ENCODE measurements around the gene PRPSAP1.
"Not testable (repeated sequence)": the region's sequence is repeated elsewhere in the genome, so short reads cannot be mapped to it uniquely, and the experiment has no call there.

Gene PRPSAP1

GRCh38 chr17:76267581-76268001 is 86.1 kb downstream of the PRPSAP1 start:
- H3K4me3 ChIP-seq (ENCODE audit: low read depth, low read length); H3K9ac ChIP-seq (ENCODE audit: low read depth, low read length): not testable (repeated sequence)
- peak overlapping the region; percentile 31 for H3K27ac ChIP-seq (ENCODE audit: low read depth, low read length)

DNA sequence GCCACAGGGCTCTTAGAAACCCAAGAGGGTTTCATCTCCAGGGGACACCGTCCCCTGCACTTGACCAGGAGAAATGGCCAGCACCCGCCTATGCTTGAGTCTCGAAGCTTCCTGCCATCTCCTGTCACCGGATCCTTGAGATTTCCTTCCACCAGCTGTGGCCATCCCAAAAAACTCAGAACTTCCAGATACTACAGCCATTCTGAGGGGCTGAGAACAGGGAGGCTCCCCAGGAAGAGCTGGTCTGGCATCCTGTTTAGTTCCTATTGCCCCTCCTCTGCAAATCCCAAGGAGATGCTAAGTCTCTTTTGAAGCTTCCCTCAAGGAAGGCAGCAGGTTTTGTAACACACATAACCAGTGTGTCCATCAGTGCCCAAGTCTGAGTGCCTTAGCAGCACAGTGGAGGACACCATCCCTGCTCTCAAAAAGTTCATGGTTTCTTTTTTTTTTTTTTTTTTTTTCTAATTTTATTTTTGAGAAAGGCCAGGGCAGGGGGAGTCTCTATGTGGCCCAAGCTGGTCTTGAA is 86.6 kb downstream of the PRPSAP1 start:
- peaks cover 33% of the 10 kb centered on the region for H3K4me1 ChIP-seq (ENCODE audit: control insufficient read depth, insufficient read depth, low read length)
- no peak overlapping the region for H3K9ac ChIP-seq (ENCODE audit: low read depth, low read length)
- 0 out of 2 replicates have a peak, but pooled peaks cover 3% of the 10 kb centered on the region for H3K36me3 ChIP-seq (ENCODE audit: control insufficient read depth, insufficient read depth, low read length)
- H3K9me3 ChIP-seq (ENCODE audit: control insufficient read depth, insufficient read depth, low read length) = no peaks in the 10 kb centered on the region
- H3K4me3 ChIP-seq (ENCODE audit: low read depth, low read length) = peak overlapping the region; percentile 84; the same call in 1 of the 2 replicates
- no peaks in the 10 kb centered on the region for H3K27me3 ChIP-seq (ENCODE audit: control insufficient read depth, insufficient read depth, low read length)
- peak overlapping the region; percentile 81 for H3K27ac ChIP-seq (ENCODE audit: low read depth, low read length)

More at GRCh38 chr17:76267581-76268001, 86.1 kb downstream of the PRPSAP1 start:
- H3K27me3 ChIP-seq (ENCODE audit: control insufficient read depth, insufficient read depth, low read length); H3K9me3 ChIP-seq (ENCODE audit: control insufficient read depth, insufficient read depth, low read length); H3K36me3 ChIP-seq (ENCODE audit: control insufficient read depth, insufficient read depth, low read length): not testable (repeated sequence)
- H3K4me1 ChIP-seq (ENCODE audit: control insufficient read depth, insufficient read depth, low read length) = peaks cover 33% of the 10 kb centered on the region

GRCh38 chr17:76266244-76266938 is 87.3 kb downstream of the PRPSAP1 start:
- H3K27ac ChIP-seq (ENCODE audit: low read depth, low read length) = peak overlapping the region; percentile 81
- peaks cover 32% of the 10 kb centered on the region for H3K4me1 ChIP-seq (ENCODE audit: control insufficient read depth, insufficient read depth, low read length)
- H3K27me3 ChIP-seq (ENCODE audit: control insufficient read depth, insufficient read depth, low read length) = no peaks in the 10 kb centered on the region
- H3K9me3 ChIP-seq (ENCODE audit: control insufficient read depth, insufficient read depth, low read length) = no peaks in the 10 kb centered on the region
- H3K9ac ChIP-seq (ENCODE audit: low read depth, low read length) = peak overlapping the region; percentile 48; the same call in 1 of the 2 replicates
- H3K4me3 ChIP-seq (ENCODE audit: low read depth, low read length) = peak overlapping the region; percentile 84
- H3K36me3 ChIP-seq (ENCODE audit: control insufficient read depth, insufficient read depth, low read length) = 0 out of 2 replicates have a peak, but pooled peaks cover 3% of the 10 kb centered on the region

GRCh38 chr17:76265624-76266243 is 88.0 kb downstream of the PRPSAP1 start:
- Histone ChIP-seq H3K4me1 (ENCODE audit: control insufficient read depth, insufficient read depth, low read length) (peaks cover 32% of the 10 kb centered on the region), H3K9ac (ENCODE audit: low read depth, low read length) (peak overlapping the region; percentile 50; the same call in 1 of the 2 replicates), H3K9me3 (ENCODE audit: control insufficient read depth, insufficient read depth, low read length) (no peaks in the 10 kb centered on the region), H3K27ac (ENCODE audit: low read depth, low read length) (peak overlapping the region; percentile 81), H3K4me3 (ENCODE audit: low read depth, low read length) (peak overlapping the region; percentile 84), H3K27me3 (ENCODE audit: control insufficient read depth, insufficient read depth, low read length) (no peaks in the 10 kb centered on the region), H3K36me3 (ENCODE audit: control insufficient read depth, insufficient read depth, low read length) (0 out of 2 replicates have a peak, but pooled peaks cover under 1% of the 10 kb centered on the region)

- no peaks in the 10 kb centered on the region for H3K36me3 ChIP-seq (ENCODE audit: control insufficient read depth, insufficient read depth, low read length)
- H3K4me3 ChIP-seq (ENCODE audit: low read depth, low read length) = peak within 1 kb of the TSS; percentile 84
- H3K9ac ChIP-seq (ENCODE audit: low read depth, low read length) = peak within 1 kb of the TSS; percentile 50; the same call in 1 of the 2 replicates
- peak within 1 kb of the TSS; percentile 81 for H3K27ac ChIP-seq (ENCODE audit: low read depth, low read length)
- no peaks in the 10 kb centered on the region for H3K9me3 ChIP-seq (ENCODE audit: control insufficient read depth, insufficient read depth, low read length)
- H3K27me3 ChIP-seq (ENCODE audit: control insufficient read depth, insufficient read depth, low read length) = no peaks in the 10 kb centered on the region
- H3K4me1 ChIP-seq (ENCODE audit: control insufficient read depth, insufficient read depth, low read length) = peaks cover 32% of the 10 kb centered on the region
Observed at GRCh38 chr17:76264755-76265623, 88.7 kb downstream of the PRPSAP1 start, which contains the start of gene UBALD2. Gene UBALD2, plus strand, starts transcription at chr17:76265348. Its CDS starts 158 bp downstream, at chr17:76265506.

- Histone ChIP-seq H3K4me3 (ENCODE audit: low read depth, low read length) (peak overlapping the region; percentile 26; the same call in 1 of the 2 replicates), H3K27ac (ENCODE audit: low read depth, low read length) (peak overlapping the region; percentile 69), H3K27me3 (ENCODE audit: control insufficient read depth, insufficient read depth, low read length) (no peaks in the 10 kb centered on the region), H3K4me1 (ENCODE audit: control insufficient read depth, insufficient read depth, low read length) (peaks cover 33% of the 10 kb centered on the region), H3K36me3 (ENCODE audit: control insufficient read depth, insufficient read depth, low read length) (no peaks in the 10 kb centered on the region), H3K9me3 (ENCODE audit: control insufficient read depth, insufficient read depth, low read length) (no peaks in the 10 kb centered on the region), H3K9ac (ENCODE audit: low read depth, low read length) (no peak overlapping the region)
Observed at GRCh38 chr17:76264425-76264754, 89.3 kb downstream of the PRPSAP1 start.

DNA sequence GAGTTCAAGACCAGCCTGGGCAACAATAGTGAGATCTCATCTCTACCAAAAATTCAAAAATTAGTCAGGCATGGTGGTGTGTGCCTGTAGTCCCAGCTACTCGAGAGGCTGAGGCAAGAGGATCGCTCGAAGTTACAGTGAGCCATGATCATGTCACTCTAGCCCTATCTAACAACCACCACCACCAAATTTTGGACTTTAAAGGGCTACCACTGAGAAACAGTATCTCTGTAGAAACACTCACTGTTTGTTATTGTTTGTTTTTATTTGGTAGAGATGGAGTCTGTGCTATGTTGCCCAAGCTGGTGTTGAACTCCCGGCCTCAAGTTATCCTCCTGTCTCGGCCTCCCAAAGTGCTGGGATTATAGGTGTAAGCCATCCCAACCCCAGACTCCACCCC is 89.8 kb downstream of the PRPSAP1 start:
- Histone ChIP-seq H3K9ac (ENCODE audit: low read depth, low read length) (no peak overlapping the region), H3K27ac (ENCODE audit: low read depth, low read length) (no peak overlapping the region), H3K36me3 (ENCODE audit: control insufficient read depth, insufficient read depth, low read length) (no peaks in the 10 kb centered on the region), H3K27me3 (ENCODE audit: control insufficient read depth, insufficient read depth, low read length) (no peaks in the 10 kb centered on the region), H3K4me1 (ENCODE audit: control insufficient read depth, insufficient read depth, low read length) (peaks cover 31% of the 10 kb centered on the region), H3K4me3 (ENCODE audit: low read depth, low read length) (no peak overlapping the region), H3K9me3 (ENCODE audit: control insufficient read depth, insufficient read depth, low read length) (no peaks in the 10 kb centered on the region)

- Histone ChIP-seq H3K9me3 (ENCODE audit: control insufficient read depth, insufficient read depth, low read length) (no peaks in the 10 kb centered on the region), H3K27me3 (ENCODE audit: control insufficient read depth, insufficient read depth, low read length) (no peaks in the 10 kb centered on the region), H3K9ac (ENCODE audit: low read depth, low read length) (no peak overlapping the region), H3K36me3 (ENCODE audit: control insufficient read depth, insufficient read depth, low read length) (no peaks in the 10 kb centered on the region), H3K4me1 (ENCODE audit: control insufficient read depth, insufficient read depth, low read length) (peaks cover 27% of the 10 kb centered on the region), H3K27ac (ENCODE audit: low read depth, low read length) (no peak overlapping the region), H3K4me3 (ENCODE audit: low read depth, low read length) (no peak overlapping the region)
Observed at GRCh38 chr17:76262732-76263344, 90.9 kb downstream of the PRPSAP1 start.

DNA sequence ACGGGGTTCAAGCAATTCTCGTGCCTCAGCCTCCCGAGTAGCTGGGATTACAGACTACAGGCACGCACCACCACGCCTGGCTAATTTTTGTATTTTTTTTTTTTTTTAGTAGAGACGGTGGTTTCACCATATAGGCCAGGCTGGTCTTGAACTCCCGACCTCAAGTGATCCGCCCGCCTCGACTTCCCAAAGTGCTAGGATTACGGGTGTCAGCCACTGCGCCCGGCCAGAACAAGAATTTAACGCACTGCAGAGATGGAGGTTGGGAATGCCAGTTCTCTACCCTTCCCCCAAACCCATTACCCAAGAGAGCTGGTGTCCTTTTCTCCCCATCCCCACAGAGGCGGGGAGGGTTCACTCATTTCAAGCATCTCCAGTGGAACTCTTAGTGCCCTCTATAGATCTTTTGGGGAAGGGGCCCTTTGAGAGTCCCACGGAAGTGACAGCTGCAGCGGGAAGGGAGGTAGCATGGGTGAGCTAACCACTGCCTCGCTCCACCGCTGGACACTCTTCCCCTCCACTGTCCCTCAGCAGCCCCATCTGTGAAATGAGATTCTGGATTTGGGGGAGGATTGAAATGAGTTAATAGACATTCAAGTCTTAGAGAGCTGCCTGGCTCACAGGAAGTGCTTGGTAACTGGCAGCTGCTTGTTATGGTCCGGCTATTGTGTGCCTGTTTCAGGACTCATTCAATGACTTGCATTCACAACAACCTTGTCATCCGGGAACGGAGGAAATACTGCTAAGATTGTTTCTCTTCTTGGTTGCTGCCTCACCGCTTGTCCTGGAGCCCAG is 92.1 kb downstream of the PRPSAP1 start:
- no peak overlapping the region for H3K27ac ChIP-seq (ENCODE audit: low read depth, low read length)
- peaks cover 20% of the 10 kb centered on the region for H3K4me1 ChIP-seq (ENCODE audit: control insufficient read depth, insufficient read depth, low read length)
- H3K4me3 ChIP-seq (ENCODE audit: low read depth, low read length) = no peak overlapping the region
- no peak overlapping the region for H3K9ac ChIP-seq (ENCODE audit: low read depth, low read length)
- no peaks in the 10 kb centered on the region for H3K9me3 ChIP-seq (ENCODE audit: control insufficient read depth, insufficient read depth, low read length)
- H3K27me3 ChIP-seq (ENCODE audit: control insufficient read depth, insufficient read depth, low read length) = no peaks in the 10 kb centered on the region
- H3K36me3 ChIP-seq (ENCODE audit: control insufficient read depth, insufficient read depth, low read length) = no peaks in the 10 kb centered on the region

DNA sequence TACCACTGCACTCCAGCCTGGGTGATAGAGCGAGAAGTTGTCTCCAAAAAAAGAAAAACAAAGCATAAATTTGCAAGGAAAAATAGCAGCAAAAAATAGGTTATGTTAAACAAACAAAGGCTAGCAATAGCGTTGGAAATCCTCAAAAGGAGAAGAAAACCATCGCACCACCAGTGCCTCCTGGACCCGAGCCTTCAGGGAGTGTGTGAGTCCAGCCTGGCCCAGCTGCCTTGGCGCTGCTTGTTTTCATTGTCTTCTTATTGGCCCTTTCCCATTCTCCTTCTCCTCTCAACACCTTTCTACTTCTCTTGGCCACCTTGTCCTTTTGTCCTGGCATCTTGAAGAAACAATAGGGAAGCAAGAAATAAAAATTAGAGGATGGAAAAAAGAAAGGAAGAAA is 93.0 kb downstream of the PRPSAP1 start:
- Histone ChIP-seq H3K9ac (ENCODE audit: low read depth, low read length) (no peak overlapping the region), H3K27ac (ENCODE audit: low read depth, low read length) (no peak overlapping the region), H3K4me1 (ENCODE audit: control insufficient read depth, insufficient read depth, low read length) (peaks cover 16% of the 10 kb centered on the region), H3K9me3 (ENCODE audit: control insufficient read depth, insufficient read depth, low read length) (no peaks in the 10 kb centered on the region), H3K36me3 (ENCODE audit: control insufficient read depth, insufficient read depth, low read length) (no peaks in the 10 kb centered on the region), H3K4me3 (ENCODE audit: low read depth, low read length) (no peak overlapping the region), H3K27me3 (ENCODE audit: control insufficient read depth, insufficient read depth, low read length) (no peaks in the 10 kb centered on the region)

Measured in HUES48 (cell line).